ENCODE results near the gene DEAF1.

- TF ChIP-seq CTCF (IDR thresholded peaks at IDR 0.05; ENCODE audit: insufficient read depth, low read depth, low read length) (no peak), EZH2 (IDR thresholded peaks at IDR 0.05; ENCODE audit: insufficient read depth, low read length) (no peak)
Measured at GRCh38 chr11:609341-609811, 85.6 kb downstream of the DEAF1 start.

All from astrocyte (in vitro differentiated cells and primary cell).